SW 1271 (cell line): ENCODE data around the gene GMDS.

Source experiments
- DNase-seq, 2 experiments: peaks; one replicate each; lab custom pipeline; 2025; lab: John Stamatoyannopoulos, UW

GMDS gene

DNA sequence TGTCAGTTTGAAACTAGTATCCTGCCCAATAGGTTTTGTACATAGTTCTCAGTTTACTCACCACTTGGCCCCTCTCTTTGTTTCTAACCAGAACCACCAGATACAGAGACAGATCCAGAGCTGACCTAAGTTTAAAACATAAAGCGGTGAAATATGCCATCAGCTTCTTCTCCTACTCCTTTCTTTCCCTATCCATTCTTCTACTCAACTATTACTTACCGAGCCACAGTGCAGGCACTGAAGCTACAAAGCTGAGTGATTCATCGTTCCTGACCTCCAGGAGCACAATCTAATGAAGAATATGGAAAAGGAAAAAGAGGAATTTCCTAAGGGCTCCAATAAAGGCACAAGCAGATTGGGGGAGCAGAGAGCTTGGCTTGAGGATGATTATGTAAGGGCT is 349.7 kb downstream of the GMDS start:
- no peak for DNase-seq

DNA sequence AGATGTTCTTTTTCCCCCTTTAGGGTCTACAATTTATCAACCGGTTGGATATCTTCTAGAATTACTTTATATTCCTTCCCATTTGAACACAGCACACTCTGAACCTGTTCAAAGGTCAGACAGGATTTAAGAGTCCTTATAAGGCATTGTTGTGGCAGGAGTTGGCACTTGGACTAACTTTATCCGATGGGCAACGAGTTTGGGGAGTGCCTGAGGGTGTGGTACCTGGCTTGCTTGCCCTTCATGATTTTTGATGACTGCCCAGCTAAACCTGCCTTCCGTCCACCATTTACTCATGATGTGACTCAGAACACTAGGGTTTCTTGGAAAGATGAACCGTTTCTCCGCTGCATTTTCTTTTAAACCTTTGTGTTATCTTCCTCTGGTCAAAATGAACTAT is 350.5 kb downstream of the GMDS start:
- DNase-seq = no peak

- DNase-seq = no peak
These were observed 351.8 kb downstream of the GMDS start for GRCh38 chr6:1893470-1894130.

GRCh38 chr6:1892716-1893115 is 352.7 kb downstream of the GMDS start:
- no peak for DNase-seq

DNA sequence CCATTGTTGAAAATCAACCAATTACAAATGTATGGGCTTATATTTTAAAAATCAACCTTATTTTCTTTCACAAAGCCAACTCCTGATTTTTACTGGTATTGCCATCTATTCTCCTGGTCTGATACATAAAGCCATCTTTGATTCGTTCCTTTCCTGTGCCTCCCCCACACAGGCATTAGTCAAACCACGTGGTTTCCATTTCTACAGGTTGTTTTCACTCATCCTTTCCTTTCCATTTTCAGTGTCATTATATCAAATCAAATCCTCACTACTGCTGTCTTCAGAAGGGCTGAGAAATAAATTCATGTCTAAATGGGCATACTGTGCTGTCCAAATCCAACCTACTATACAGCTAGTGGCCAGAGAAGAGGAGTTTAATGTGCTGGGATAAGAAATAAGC is 354.4 kb downstream of the GMDS start:
- DNase-seq = no peak

DNA sequence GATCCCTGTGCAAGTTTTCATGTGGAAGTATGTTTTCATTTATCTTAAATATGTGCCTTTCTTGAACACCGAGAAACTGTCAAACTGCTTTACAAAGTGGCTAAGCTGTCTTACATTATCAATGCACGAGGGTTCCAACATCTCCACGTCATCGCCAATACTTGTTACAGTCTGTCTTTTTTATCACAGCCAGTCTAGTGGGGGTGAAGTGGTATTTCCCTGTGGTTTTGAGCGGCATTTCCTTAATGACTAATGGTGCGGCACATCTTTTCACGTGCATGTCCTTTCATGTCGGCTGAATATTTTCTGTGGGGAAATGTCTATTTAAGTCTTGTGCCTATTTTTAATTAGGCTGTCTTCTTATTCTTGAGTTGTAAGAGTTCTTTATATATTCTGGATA is 355.3 kb downstream of the GMDS start:
- no peak for DNase-seq

- DNase-seq = no peak
These were observed 359.8 kb downstream of the GMDS start for GRCh38 chr6:1885576-1886011.

DNA sequence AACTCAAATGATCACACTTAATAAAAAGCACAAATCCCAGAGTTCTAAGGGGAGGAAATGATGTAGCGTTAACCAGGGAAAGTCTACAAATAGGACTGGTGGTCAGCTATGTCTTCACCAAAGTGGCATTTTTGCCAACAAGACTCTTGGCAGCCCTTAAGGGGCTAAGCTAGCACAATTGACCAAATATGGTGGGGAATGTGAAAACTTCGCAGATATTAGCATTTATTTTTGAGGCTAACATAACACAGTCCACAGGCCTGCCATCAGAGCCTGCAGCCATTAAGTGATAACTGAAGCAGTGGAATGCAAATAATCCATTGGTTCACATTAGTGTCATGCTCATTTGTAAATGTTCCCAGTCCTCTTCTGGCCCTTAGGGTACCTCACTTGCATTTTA is 361.1 kb downstream of the GMDS start:
- no peak for DNase-seq

DNA sequence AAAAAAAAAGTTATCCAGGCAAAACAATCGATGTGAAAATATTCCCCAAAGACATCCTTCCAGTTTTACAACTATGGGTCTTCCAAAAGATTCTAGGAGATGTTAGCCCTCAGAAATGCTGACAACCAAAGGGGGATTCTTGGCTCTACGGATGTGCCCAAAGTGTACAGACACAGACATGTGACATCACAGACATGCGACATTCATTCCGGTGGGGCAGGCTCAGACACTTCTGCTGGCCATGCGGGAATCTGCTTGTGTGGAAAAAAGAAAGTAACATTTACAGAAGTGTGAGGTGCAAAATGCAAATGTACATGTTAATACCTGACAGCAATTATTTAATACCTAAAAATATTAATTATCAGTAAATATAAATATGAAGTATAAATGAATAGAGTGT is 367.1 kb downstream of the GMDS start:
- no peak for DNase-seq

DNA sequence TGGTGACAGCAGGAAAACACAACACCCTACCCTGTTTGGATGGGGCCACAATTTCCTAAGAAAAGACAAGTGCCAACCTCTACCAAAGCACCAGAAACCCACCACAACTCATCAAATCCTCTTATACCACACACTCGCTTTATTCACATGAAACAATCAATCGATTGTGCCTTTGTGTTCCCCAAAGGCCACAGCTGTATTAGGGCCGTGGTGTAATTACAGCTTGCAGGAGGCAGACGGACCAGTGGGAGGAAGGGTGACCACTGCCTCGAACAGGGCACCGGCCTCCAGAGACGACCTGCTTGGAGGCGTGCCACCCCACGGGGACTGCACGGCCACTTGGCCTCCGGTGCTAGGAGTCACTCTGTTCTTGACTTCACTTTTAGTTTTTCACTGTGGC is 371.6 kb downstream of the GMDS start:
- no peak for DNase-seq

- DNase-seq = no peak
These were observed 372.7 kb downstream of the GMDS start for GRCh38 chr6:1872649-1873131.

- no peak for DNase-seq
These were observed 373.6 kb downstream of the GMDS start for GRCh38 chr6:1871724-1872315.

DNA sequence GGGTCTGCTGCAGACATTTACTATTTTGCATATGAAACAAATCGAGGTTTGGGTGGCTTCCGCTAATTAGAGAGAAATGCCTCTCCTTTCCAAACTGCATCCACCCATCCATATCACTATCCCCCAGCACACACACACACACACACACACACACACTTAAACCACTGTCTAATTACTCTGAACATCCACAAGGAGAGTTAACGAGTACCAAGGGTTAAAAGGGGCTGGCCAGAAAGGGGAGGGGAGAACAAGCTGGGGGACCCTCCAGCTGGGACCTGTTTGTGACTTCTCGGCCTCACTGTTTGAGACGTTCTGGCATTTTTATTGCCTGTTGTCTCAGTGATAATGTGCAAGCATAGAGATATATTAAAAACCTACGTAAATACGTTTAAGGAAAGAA is 374.5 kb downstream of the GMDS start:
- DNase-seq = no peak

- no peak for DNase-seq
These were observed 375.2 kb downstream of the GMDS start for GRCh38 chr6:1870251-1870650.

- DNase-seq = no peak
These were observed 375.6 kb downstream of the GMDS start for GRCh38 chr6:1869769-1870168.

DNA sequence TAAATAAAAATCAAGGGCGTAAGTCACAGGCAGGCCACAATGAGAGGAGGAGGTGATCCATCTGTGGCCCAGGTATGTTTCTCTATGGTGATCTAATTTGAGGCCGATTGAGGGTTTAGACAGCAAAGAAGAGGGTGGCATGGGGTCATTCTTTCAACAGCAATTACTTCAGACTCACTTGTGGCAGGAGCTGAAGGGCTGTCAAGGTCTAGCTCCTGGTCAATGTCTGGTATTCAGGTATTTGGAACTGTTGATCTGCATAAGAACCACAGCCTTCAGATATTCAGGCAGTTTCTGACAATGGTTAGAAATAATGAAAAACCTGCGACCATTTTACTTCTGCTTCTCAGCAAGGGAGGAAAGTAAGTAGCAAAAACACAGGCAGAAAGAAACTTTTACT is 376.1 kb downstream of the GMDS start:
- DNase-seq = no peak

DNA sequence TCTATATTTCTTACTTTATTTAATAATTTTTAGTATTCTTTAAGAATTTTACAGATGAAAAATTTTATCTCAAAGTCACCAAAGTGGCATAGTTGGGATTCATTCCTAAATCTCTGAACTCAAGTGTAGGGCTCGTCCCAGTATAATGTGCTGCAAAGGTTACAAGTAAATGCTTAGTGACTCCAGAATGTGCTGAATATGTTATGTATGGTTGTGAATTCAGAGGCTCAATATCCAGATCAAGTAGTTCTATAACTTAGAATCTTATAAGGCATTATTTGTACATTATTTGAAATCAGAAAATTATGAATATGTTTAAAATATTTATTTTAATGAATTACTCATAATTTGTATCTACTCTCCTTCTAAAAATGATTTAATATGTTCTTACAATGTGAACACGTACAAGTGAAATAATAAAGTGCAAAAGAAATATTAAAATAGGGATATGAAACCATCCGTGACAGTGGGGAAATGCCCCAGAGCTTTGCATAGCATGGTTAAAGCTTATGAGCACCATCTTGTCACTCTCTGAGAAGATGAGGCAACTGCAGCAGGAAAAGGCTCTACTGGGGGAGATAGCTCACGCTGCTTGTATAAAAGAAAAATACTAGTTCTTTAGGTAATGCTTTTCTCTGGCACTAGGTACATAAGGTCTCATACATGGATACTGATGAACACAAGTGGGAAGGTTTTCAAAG is 376.7 kb downstream of the GMDS start:
- no peak for DNase-seq

DNA sequence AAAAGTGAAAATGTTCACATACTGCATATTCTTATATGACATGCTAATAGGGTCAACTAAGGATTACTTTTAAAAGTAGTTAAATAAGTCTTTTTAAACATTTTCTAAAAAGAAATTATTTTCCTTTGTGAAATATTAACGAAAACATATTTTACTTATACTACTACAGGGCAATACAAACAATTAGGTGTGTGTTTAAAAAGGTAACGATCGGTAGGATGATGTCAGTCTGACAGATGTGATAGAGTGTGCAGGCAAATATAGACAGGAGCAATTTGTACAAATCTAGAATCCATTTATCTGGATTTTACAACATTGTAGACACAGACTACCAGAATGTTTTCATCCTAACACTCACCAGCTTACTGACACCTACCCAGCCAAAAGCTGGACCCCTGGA is 378.2 kb downstream of the GMDS start:
- DNase-seq = no peak

GRCh38 chr6:1865585-1865984 is 379.8 kb downstream of the GMDS start:
- DNase-seq = no peak

DNA sequence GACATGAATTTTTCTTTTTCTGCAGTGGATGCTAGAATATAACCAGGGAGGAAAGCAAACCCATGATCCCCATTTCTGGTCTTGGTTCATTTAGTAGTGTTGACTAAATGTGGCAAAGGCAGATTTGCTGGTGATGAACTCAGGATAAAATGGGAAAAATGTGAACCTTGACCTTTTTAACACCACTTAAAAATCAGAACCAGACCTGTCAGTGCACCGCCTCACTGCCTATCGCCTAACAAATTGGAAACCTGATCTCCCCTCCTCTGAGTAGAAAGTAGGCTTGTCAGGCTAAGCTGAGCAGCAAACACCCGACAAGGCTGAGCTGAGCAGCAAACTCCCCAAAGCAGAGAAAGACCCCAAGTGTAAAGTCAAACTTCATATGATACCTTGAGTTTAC is 380.9 kb downstream of the GMDS start:
- DNase-seq = no peak

- DNase-seq = no peak
These were observed 383.0 kb downstream of the GMDS start for GRCh38 chr6:1862411-1862810.

GRCh38 chr6:1860756-1861348 is 384.6 kb downstream of the GMDS start:
- DNase-seq = no peak

- DNase-seq = no peak
These were observed 386.5 kb downstream of the GMDS start for GRCh38 chr6:1858859-1859258.
